Bronchial epithelial cell (primary cell): ENCODE data around the gene NARS2. TPM values are rescaled to one million over a fixed set of nuclear protein-coding genes. Genes with fewer than 3 reads are reported as not detected.

ENCODE experiments used
- DNase-seq: peaks from one replicate; pipeline ENCODE4 v3.0.0-alpha.2; 2010; ENCODE audit warnings: low read depth
- FAIRE-seq: peaks from 2 replicates; lab custom pipeline; 2011; peaks lifted over from hg19 to GRCh38; lab: Jason Lieb, UNC
- H3K27me3 ChIP-seq: 2 replicates; pipeline ENCODE4 v1.5.1; 2011; ENCODE audit warnings: low read length; ENCODE audit not compliant: control insufficient read depth, insufficient read depth
- H3K36me3 ChIP-seq: 2 replicates; pipeline ENCODE4 v1.5.1; 2011; ENCODE audit warnings: low read length; ENCODE audit not compliant: control insufficient read depth, insufficient read depth
- H3K4me3 ChIP-seq: 2 replicates; pipeline ENCODE4 v1.5.1; 2011; ENCODE audit warnings: mild to moderate bottlenecking, low read depth, low read length, control low read depth
- total RNA-seq: library from RNA; depleted of rRNA; stranded (reverse); fragments of >200 nt; gene quantifications from 2 replicates; pipeline ENCODE4 v1.2.1, GENCODE V29; 2014
- TF ChIP-seq, protein P1 (sequence below): IDR thresholded peaks from 2 replicates; pipeline ENCODE4 v1.5.1; 2011; ENCODE audit warnings: mild to moderate bottlenecking, moderate library complexity, low read length, control low read depth, inconsistent platforms; ENCODE audit not compliant: insufficient read depth, severe bottlenecking

The NARS2 gene
- total RNA-seq, 1 donor from 2014 or later, result 23.4 TPM

DNA sequence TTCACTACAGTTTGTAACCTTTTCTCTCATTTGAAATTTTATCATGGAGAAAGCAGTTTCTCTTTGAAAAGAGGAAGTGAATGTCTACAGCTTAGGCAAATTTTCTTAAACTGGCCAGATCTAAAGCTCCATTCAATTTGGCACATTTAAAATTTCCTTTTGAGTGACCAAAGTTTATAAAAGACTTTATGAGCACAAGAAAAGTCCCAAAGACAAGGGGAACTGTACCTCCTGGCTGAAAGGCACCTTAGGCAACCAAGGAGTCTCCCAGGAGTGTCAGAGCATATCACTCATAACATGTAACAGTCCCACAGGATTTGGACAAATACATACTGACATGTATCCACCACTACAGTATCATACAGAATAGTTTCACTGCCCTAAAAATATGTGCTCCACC lies 41.3 kb downstream of the NARS2 start:
- no peak for FAIRE-seq
- Histone ChIP-seq H3K4me3 (no peak overlapping the region), H3K36me3 (peaks cover 2% of the 10 kb centered on the region), H3K27me3 (no peaks in the 10 kb centered on the region)
- no peak for DNase-seq
- TF ChIP-seq, protein P1, sequence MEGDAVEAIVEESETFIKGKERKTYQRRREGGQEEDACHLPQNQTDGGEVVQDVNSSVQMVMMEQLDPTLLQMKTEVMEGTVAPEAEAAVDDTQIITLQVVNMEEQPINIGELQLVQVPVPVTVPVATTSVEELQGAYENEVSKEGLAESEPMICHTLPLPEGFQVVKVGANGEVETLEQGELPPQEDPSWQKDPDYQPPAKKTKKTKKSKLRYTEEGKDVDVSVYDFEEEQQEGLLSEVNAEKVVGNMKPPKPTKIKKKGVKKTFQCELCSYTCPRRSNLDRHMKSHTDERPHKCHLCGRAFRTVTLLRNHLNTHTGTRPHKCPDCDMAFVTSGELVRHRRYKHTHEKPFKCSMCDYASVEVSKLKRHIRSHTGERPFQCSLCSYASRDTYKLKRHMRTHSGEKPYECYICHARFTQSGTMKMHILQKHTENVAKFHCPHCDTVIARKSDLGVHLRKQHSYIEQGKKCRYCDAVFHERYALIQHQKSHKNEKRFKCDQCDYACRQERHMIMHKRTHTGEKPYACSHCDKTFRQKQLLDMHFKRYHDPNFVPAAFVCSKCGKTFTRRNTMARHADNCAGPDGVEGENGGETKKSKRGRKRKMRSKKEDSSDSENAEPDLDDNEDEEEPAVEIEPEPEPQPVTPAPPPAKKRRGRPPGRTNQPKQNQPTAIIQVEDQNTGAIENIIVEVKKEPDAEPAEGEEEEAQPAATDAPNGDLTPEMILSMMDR, result no peak

DNA sequence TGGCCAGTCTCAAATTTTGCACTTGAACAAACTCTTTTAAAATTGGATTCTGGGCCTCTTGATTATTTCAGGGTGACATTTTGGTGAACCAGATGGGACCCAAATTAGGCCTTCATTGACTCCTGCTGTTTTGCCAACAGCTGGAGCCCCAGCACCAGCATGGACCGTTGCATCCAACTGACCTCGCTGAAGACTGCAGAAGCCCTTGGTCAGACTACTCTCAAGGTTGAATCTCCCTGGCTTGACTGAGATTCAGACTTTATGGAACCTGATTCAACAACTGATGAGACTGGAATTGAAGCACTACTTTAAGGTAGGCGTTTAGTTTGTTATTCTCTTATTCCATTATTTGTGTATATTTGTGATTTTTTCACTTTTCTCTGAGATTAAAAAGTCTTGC lies 41.7 kb downstream of the NARS2 start:
- DNase-seq (no peak), FAIRE-seq (no peak)
- H3K27me3 ChIP-seq, result no peaks in the 10 kb centered on the region
- TF ChIP-seq, protein P1, result no peak
- H3K36me3 ChIP-seq, result peaks cover 2% of the 10 kb centered on the region
- H3K4me3 ChIP-seq, result no peak overlapping the region

DNA sequence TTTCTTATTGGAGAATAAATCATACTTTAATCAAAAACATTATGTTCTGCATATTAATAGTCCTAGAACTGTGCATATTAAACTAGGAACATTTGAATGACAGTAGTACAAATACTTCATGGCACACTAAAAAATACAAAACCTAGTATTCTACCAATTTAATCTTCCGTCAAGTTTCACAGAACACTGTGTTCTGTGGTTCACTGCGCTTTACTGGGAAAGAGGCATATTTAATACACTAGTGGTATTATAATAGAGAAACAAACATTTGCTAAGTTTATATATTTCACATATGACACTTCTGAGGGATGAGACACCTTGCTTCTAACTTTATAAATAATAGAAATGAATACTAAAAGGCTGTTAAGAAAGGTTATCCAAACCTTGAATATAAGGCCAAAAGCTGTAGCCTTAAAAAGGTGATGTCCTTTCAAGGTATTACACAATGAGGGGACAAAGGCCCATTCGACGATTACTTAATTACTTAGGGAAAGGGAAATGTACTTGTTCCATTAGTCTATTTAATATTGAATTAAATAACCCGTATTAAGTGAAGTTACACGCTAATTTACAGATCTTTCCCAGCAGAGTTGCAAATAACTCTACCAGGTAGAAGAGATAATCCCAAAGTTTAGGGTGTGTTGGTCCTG lies 48.0 kb downstream of the NARS2 start:
- Histone ChIP-seq H3K36me3 (no peaks in the 10 kb centered on the region), H3K4me3 (no peak overlapping the region), H3K27me3 (no peaks in the 10 kb centered on the region)
- TF ChIP-seq, protein P1, result no peak
- no peak for FAIRE-seq
- no peak for DNase-seq

DNA sequence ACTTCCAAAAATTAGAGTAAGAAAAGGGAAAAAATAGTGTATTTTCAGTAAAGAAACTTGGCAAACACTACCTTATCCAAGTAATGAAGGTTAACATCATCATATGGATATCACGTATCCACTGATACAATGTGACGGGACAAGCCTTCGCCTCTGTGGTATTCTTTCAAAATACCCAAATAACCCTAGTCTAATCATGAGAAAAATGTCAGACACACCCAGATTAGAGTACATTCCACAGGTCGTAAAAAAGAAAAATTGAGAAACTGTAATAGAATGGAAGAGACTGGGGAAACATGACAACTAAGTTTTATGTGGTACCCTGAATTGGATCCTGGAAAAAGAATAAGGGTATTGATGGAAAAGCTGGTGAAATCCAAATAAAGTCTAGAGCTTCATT lies 48.9 kb downstream of the NARS2 start:
- TF ChIP-seq, protein P1, result no peak
- Histone ChIP-seq H3K4me3 (no peak overlapping the region), H3K27me3 (no peaks in the 10 kb centered on the region), H3K36me3 (no peaks in the 10 kb centered on the region)
- FAIRE-seq (no peak), DNase-seq (no peak)

DNA sequence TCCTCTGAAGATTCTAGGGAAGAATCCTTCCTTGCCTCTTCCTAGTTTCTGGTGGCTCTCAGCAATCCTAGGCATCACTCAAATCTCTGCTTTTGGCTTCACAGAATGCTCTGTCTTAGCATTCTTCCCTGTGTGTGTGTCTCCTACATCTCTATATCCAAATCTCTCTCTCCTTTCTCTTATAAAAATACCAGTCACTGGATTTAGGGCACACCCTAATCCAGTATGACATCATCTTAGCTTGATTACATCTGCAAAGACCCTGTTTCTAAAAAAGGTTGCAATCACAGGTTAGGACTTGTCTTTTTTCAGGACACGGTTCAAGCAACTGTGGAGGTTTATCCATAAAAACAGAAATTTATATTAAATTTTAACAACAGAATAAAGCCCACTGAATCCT lies 54.4 kb downstream of the NARS2 start:
- FAIRE-seq, result no peak
- TF ChIP-seq, protein P1, result no peak

DNA sequence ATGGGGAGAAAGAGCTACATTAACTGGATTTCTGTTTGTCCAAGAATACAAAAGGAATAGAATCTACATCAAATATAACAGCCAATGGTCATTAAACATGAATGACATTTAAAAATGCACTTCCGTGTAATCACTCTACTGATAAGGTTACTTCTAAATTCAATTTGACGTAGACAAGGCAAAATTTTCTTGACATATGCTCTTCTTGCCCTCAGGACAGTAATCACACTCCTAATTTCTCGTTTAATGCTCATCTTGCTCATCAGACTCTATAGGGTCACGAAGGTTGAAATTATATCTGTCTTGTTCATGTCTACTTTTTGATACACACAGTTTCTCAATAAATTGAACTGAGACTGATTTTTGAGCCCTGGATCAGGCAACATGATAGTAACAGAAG lies 58.4 kb downstream of the NARS2 start:
- TF ChIP-seq, protein P1, result no peak
- no peak for FAIRE-seq
- H3K4me3 ChIP-seq, result no peak overlapping the region

More for the DNA sequence above, 54.4 kb downstream of the NARS2 start:
- peak; percentile 30 for DNase-seq
- Histone ChIP-seq H3K27me3 (no peaks in the 10 kb centered on the region), H3K36me3 (no peaks in the 10 kb centered on the region), H3K4me3 (no peak overlapping the region)

More for the DNA sequence above, 58.4 kb downstream of the NARS2 start:
- DNase-seq, result no peak
- H3K36me3 ChIP-seq, result no peaks in the 10 kb centered on the region
- H3K27me3 ChIP-seq, result no peaks in the 10 kb centered on the region
